Bronchial epithelial cell (primary cell): ENCODE data around the gene TMEM131. TPM values are rescaled to one million over a fixed set of nuclear protein-coding genes. Genes with fewer than 3 reads are reported as not detected.

Source experiments
- DNase-seq: peaks from one replicate; pipeline ENCODE4 v3.0.0-alpha.2; 2010; ENCODE audit warnings: low read depth
- FAIRE-seq: peaks from 2 replicates; lab custom pipeline; 2011; peaks lifted over from hg19 to GRCh38; lab: Jason Lieb, UNC
- H3K27me3 ChIP-seq: 2 replicates; pipeline ENCODE4 v1.5.1; 2011; ENCODE audit warnings: low read length; ENCODE audit not compliant: control insufficient read depth, insufficient read depth
- H3K36me3 ChIP-seq: 2 replicates; pipeline ENCODE4 v1.5.1; 2011; ENCODE audit warnings: low read length; ENCODE audit not compliant: control insufficient read depth, insufficient read depth
- H3K4me3 ChIP-seq: 2 replicates; pipeline ENCODE4 v1.5.1; 2011; ENCODE audit warnings: mild to moderate bottlenecking, low read depth, low read length, control low read depth
- CTCF ChIP-seq: IDR thresholded peaks from 2 replicates; pipeline ENCODE4 v1.5.1; 2011; ENCODE audit warnings: mild to moderate bottlenecking, moderate library complexity, low read length, control low read depth, inconsistent platforms; ENCODE audit not compliant: insufficient read depth, severe bottlenecking
- total RNA-seq: library from RNA; depleted of rRNA; stranded (reverse); fragments of >200 nt; gene quantifications from 2 replicates; pipeline ENCODE4 v1.2.1, GENCODE V29; 2014

The TMEM131 gene
- total RNA-seq, 1 donor from 2014 or later: 14.0 TPM

- no peak for TF ChIP-seq CTCF
- H3K27me3 ChIP-seq: no peaks in the 10 kb centered on the region
- peak; percentile 65 for DNase-seq
- no peak for FAIRE-seq
- no peaks in the 10 kb centered on the region for H3K36me3 ChIP-seq
- no peak overlapping the region for H3K4me3 ChIP-seq
Observed at GRCh38 chr2:97997784-97998392, 2.1 kb upstream of the TMEM131 start.

GRCh38 chr2:97996679-97997078, 931 bp upstream of the TMEM131 start:
- peak overlapping the region; percentile 82 for H3K4me3 ChIP-seq
- no peaks in the 10 kb centered on the region for H3K27me3 ChIP-seq
- H3K36me3 ChIP-seq: no peaks in the 10 kb centered on the region
- FAIRE-seq (no peak), DNase-seq (no peak)
- TF ChIP-seq CTCF: no peak

- no peaks in the 10 kb centered on the region for H3K27me3 ChIP-seq
- H3K36me3 ChIP-seq: no peaks in the 10 kb centered on the region
- TF ChIP-seq CTCF: no peak
- peak overlapping the region; percentile 82 for H3K4me3 ChIP-seq
- FAIRE-seq (no peak), DNase-seq (peak; percentile 31)
Observed at GRCh38 chr2:97995026-97995733, 568 bp downstream of the TMEM131 start.

- Histone ChIP-seq H3K27me3 (no peaks in the 10 kb centered on the region), H3K36me3 (no peaks in the 10 kb centered on the region), H3K4me3 (peak overlapping the region; percentile 82)
- FAIRE-seq (no peak), DNase-seq (no peak)
- TF ChIP-seq CTCF: no peak
Observed at GRCh38 chr2:97994476-97994875, 1.3 kb downstream of the TMEM131 start.

GRCh38 chr2:97993926-97994325, 1.8 kb downstream of the TMEM131 start:
- Histone ChIP-seq H3K4me3 (peak overlapping the region; percentile 82), H3K27me3 (no peaks in the 10 kb centered on the region), H3K36me3 (no peaks in the 10 kb centered on the region)
- FAIRE-seq (no peak), DNase-seq (no peak)
- no peak for TF ChIP-seq CTCF
